ENCODE measurements around the gene KLHL42.
"Not testable (repeated sequence)": the region's sequence is repeated elsewhere in the genome, so short reads cannot be mapped to it uniquely, and the experiment has no call there.

Gene KLHL42, protein sequence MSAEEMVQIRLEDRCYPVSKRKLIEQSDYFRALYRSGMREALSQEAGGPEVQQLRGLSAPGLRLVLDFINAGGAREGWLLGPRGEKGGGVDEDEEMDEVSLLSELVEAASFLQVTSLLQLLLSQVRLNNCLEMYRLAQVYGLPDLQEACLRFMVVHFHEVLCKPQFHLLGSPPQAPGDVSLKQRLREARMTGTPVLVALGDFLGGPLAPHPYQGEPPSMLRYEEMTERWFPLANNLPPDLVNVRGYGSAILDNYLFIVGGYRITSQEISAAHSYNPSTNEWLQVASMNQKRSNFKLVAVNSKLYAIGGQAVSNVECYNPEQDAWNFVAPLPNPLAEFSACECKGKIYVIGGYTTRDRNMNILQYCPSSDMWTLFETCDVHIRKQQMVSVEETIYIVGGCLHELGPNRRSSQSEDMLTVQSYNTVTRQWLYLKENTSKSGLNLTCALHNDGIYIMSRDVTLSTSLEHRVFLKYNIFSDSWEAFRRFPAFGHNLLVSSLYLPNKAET

DNA sequence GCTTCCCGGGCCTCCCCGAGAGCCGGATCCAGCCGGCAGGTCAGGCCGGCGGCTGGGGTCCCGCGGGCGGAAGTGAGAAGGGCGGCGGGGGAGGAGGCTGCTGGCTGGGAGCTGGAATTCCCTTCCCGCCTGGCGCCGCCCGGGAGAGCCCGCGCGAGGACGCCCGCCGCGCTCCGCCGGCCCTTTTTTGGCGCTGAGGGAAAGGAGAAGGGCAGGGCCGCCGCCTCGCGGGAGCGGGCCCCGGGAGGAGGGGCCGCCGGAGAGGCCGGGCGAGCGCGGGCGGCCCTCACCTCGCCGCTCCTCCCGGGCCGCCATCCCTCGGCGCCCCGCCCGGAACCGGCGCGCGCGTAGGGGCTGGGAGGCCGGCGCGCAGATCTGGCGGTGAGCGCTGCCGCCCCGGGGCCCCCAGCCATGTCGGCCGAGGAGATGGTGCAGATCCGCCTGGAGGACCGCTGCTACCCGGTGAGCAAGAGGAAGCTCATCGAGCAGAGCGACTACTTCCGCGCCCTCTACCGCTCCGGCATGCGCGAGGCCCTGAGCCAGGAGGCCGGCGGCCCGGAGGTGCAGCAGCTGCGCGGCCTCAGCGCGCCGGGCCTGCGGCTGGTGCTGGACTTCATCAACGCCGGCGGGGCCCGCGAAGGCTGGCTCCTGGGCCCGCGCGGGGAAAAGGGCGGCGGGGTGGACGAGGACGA is at the start of gene KLHL42, which contains the start of gene MANSC4:
TSS of gene KLHL42 (plus strand) at position 314 of the 692 bp plus-strand sequence. CDS start at position 412, 98 bp downstream.
TSS of gene MANSC4 (minus strand) at position 317 of the 692 bp plus-strand sequence. CDS start 8,960 bp downstream, outside the sequence.
- DNase-seq (ENCODE audit: low read depth): peak; percentile 72
- TF ChIP-seq, protein P1, sequence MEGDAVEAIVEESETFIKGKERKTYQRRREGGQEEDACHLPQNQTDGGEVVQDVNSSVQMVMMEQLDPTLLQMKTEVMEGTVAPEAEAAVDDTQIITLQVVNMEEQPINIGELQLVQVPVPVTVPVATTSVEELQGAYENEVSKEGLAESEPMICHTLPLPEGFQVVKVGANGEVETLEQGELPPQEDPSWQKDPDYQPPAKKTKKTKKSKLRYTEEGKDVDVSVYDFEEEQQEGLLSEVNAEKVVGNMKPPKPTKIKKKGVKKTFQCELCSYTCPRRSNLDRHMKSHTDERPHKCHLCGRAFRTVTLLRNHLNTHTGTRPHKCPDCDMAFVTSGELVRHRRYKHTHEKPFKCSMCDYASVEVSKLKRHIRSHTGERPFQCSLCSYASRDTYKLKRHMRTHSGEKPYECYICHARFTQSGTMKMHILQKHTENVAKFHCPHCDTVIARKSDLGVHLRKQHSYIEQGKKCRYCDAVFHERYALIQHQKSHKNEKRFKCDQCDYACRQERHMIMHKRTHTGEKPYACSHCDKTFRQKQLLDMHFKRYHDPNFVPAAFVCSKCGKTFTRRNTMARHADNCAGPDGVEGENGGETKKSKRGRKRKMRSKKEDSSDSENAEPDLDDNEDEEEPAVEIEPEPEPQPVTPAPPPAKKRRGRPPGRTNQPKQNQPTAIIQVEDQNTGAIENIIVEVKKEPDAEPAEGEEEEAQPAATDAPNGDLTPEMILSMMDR (conservative IDR thresholded peaks at IDR 0.05; ENCODE audit: low read length): 0 out of 2 replicates have a peak, but pooled peaks have one; percentile 0
- peak within 1 kb of the TSS; percentile 86 for H3K4me3 ChIP-seq (ENCODE audit: low read length)

DNA sequence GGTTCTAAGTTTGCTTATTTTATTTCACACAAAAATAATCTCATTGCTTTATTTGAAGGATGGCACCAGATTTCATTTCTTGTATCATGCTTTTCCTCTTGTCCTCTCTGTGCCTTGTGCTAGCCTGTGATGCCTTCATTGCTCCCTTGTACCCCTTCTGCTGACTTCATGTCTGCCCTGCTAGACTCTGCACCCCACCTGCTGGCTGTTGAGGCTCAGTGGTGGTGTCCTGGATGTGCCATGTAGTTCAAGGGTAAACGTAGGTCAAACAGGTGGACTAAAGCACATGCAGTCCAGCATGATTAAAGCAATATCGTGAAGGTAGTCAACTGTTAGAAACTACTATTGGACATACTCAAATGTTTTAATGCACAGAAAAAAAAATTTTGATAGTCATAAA is 47.8 kb upstream of the KLHL42 start:
- TF ChIP-seq, protein P1 (conservative IDR thresholded peaks at IDR 0.05; ENCODE audit: low read length): peak; percentile 38
- no peak overlapping the region for H3K4me3 ChIP-seq (ENCODE audit: low read length)
- no peak for DNase-seq (ENCODE audit: low read depth)

- H3K4me3 ChIP-seq (ENCODE audit: low read length): no peak overlapping the region
- peak; percentile 34 for DNase-seq (ENCODE audit: low read depth)
- TF ChIP-seq, protein P1 (conservative IDR thresholded peaks at IDR 0.05; ENCODE audit: low read length): peak; percentile 97
Measured at GRCh38 chr12:27733052-27733656, 46.9 kb upstream of the KLHL42 start.

- TF ChIP-seq, protein P1 (conservative IDR thresholded peaks at IDR 0.05; ENCODE audit: low read length): no peak
- DNase-seq (ENCODE audit: low read depth): no peak
- H3K4me3 ChIP-seq (ENCODE audit: low read length): no peak overlapping the region
Measured at GRCh38 chr12:27733791-27734190, 46.2 kb upstream of the KLHL42 start.

- H3K4me3 ChIP-seq (ENCODE audit: low read length); DNase-seq (ENCODE audit: low read depth): not testable (repeated sequence)
Measured at GRCh38 chr12:27734321-27734720, 45.7 kb upstream of the KLHL42 start.

GRCh38 chr12:27743601-27744000 is 36.4 kb upstream of the KLHL42 start:
- TF ChIP-seq, protein P1 (conservative IDR thresholded peaks at IDR 0.05; ENCODE audit: low read length): no peak
- no peak for DNase-seq (ENCODE audit: low read depth)
- no peak overlapping the region for H3K4me3 ChIP-seq (ENCODE audit: low read length)

- not testable (repeated sequence) for H3K4me3 ChIP-seq (ENCODE audit: low read length); DNase-seq (ENCODE audit: low read depth)
Measured at GRCh38 chr12:27745734-27746133, 34.3 kb upstream of the KLHL42 start.

Data from AG10803 (cell line).